ENCODE data around the gene MASP1. TPM values are rescaled to one million over a fixed set of nuclear protein-coding genes. Genes with fewer than 3 reads are reported as not detected.
"Not testable (repeated sequence)": the region's sequence is repeated elsewhere in the genome, so short reads cannot be mapped to it uniquely, and the experiment has no call there.

The MASP1 gene
- total and polyA plus RNA-seq, 12 donors: 0.72 to 19.5 (median 4.9) TPM

DNA sequence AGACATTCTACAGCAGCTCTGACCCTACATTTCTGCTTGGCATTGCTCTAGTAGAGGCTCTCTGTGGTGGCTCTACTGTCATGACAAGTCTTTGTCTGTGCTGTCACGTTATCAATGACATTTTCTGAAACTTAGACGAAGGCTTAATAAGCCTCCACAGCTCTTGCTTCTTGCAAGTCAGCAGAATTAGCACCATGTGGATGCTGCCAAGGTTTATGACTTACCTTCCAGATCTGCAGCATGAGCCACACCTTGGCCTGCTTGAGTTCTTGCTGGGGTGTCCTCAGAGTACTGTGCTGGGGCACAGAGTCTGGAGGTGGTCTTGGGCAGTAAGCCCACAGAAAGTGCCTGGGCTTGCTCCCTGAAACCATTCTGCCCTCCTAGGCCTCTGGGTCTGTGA, 84.5 kb downstream of the MASP1 start:
- Histone ChIP-seq H3K27me3 (no peaks in the 10 kb centered on the region), H3K9me3 (replicated peaks in 1 of 3) (no peaks in the 10 kb centered on the region), H3K4me1 (replicated peaks in 1 of 2) (peaks cover 0 to 8% of the 10 kb centered on the region in 2 donors), H3K4me3 (no peak overlapping the region), H3K27ac (no peak overlapping the region), H3K36me3 (replicated peaks in 1 of 2) (no peaks in the 10 kb centered on the region)
- intact Hi-C loops (cut with DNase I): no loop called here
- TF ChIP-seq POLR2A (IDR thresholded peaks at IDR 0.05): no peak
- TF ChIP-seq, protein P1, sequence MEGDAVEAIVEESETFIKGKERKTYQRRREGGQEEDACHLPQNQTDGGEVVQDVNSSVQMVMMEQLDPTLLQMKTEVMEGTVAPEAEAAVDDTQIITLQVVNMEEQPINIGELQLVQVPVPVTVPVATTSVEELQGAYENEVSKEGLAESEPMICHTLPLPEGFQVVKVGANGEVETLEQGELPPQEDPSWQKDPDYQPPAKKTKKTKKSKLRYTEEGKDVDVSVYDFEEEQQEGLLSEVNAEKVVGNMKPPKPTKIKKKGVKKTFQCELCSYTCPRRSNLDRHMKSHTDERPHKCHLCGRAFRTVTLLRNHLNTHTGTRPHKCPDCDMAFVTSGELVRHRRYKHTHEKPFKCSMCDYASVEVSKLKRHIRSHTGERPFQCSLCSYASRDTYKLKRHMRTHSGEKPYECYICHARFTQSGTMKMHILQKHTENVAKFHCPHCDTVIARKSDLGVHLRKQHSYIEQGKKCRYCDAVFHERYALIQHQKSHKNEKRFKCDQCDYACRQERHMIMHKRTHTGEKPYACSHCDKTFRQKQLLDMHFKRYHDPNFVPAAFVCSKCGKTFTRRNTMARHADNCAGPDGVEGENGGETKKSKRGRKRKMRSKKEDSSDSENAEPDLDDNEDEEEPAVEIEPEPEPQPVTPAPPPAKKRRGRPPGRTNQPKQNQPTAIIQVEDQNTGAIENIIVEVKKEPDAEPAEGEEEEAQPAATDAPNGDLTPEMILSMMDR (IDR thresholded peaks at IDR 0.05): no peak
- no peak for DNase-seq
- 57 to 76% (median 72%) methylated on average over 2 of the region's 2 CpGs for WGBS, 4 donors

DNA sequence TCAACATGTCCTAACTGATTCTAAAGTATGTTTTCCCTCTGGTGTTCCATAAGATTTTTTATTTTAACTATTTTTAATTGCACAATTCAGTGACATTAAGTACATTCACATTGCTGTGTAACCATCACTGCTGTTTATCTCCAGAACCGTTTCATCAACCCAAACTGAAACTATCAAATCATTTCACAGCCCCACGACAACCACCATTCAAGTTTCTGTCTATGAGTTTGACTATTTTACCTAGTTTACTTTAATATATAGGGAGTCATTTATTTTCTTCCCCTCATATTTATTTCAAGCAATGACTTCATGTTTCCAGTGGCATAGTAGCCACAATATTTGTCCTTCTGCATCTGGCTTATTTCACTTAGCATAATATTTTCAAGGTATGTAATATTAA, 85.9 kb downstream of the MASP1 start:
- 56 to 82% (median 67%) methylated on average over 2 of the region's 2 CpGs for WGBS, 4 donors
- Histone ChIP-seq H3K27ac (no peak overlapping the region), H3K4me1 (replicated peaks in 1 of 2) (peaks cover 0 to 8% of the 10 kb centered on the region in 2 donors), H3K9me3 (replicated peaks in 1 of 3) (no peaks in the 10 kb centered on the region), H3K4me3 (no peak overlapping the region), H3K27me3 (no peaks in the 10 kb centered on the region), H3K36me3 (replicated peaks in 1 of 2) (no peaks in the 10 kb centered on the region)
- intact Hi-C loops (cut with DNase I): no loop called here
- TF ChIP-seq, protein P1 (IDR thresholded peaks at IDR 0.05): no peak
- no peak for TF ChIP-seq POLR2A (IDR thresholded peaks at IDR 0.05)
- DNase-seq: no peak

DNA sequence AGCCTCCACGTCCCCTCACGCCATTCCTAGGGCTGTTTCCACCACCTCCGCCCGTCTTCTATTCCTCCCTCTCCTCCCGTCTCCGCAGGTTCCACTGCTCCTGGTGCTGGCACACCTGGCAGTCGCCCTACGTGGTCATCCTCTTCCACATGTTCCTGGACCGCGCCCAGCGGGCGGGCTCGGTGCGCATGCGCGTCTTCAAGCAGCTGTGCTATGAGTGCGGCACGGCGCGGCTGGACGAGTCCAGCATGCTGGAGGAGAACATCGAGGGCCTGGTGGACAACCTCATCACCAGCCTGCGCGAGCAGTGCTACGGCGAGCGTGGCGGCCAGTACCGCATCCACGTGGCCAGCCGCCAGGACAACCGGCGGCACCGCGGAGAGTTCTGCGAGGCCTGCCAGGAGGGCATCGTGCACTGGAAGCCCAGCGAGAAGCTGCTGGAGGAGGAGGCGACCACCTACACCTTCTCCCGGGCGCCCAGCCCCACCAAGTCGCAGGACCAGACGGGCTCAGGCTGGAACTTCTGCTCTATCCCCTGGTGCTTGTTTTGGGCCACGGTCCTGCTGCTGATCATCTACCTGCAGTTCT, 92.0 kb downstream of the MASP1 start:
- H3K4me1 ChIP-seq (replicated peaks in 1 of 2); intact Hi-C loops (cut with DNase I): not testable (repeated sequence)
- WGBS, 4 donors: 88 to 96% (median 96%) methylated on average over 35 to 39 of the region's 44 CpGs

DNA sequence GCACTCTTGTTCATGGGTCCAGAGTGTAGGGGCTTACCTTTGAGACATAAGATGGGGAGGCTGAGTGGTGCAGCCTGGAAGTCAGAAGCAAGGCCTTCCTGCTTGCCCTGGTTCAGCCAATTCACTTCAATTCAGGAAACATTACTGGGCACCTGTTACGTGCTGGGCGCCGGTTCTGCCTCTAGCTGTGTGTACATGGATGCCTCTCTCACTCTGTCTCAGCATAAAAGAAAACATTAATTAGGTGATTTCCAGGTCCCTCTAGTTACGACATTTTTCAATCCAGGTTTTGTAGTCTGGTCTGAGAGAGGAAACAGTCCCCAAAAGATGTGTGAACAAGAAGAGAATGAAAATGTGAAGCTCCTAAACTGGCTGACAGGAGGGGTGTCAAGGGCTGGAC, 93.0 kb downstream of the MASP1 start:
- H3K4me3 ChIP-seq: no peak overlapping the region
- H3K4me1 ChIP-seq (replicated peaks in 1 of 2): no peaks in the 10 kb centered on the region
- 80 to 92% (median 84%) methylated on average over 4 of the region's 4 CpGs for WGBS, 4 donors
- TF ChIP-seq, protein P1 (IDR thresholded peaks at IDR 0.05): no peak
- TF ChIP-seq POLR2A (IDR thresholded peaks at IDR 0.05): no peak
- H3K27ac ChIP-seq: no peak overlapping the region
- no peaks in the 10 kb centered on the region for H3K9me3 ChIP-seq (replicated peaks in 1 of 3)
- intact Hi-C loops (cut with DNase I): no loop called here
- H3K27me3 ChIP-seq: no peaks in the 10 kb centered on the region
- no peak for DNase-seq
- no peaks in the 10 kb centered on the region for H3K36me3 ChIP-seq (replicated peaks in 1 of 2)

More for the DNA sequence above, 92.0 kb downstream of the MASP1 start:
- not testable (repeated sequence) for DNase-seq; H3K9me3 ChIP-seq (replicated peaks in 1 of 3); H3K36me3 ChIP-seq (replicated peaks in 1 of 2); H3K27ac ChIP-seq; H3K27me3 ChIP-seq; H3K4me3 ChIP-seq

DNA sequence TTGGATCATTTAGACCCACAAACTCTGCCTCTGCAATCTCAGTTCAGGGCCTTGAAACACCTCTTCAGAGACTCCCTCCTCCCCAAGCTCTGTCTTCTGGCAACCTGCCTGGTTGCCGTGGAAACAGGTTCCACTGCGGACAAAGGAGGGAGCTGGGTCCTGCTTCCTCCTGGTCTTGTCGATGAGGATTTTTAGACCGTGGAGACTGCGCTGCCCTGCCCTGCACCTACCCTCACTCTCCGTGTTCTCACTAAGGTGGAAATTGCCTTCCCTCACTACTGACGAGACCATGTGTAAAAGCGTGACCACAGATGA, 94.2 kb downstream of the MASP1 start, which contains the start of gene RTP1:
Gene RTP1, plus strand, starts transcription at position 152 of the 315 bp plus-strand sequence. Its CDS starts 30 bp downstream, at position 182.
- Histone ChIP-seq H3K36me3 (replicated peaks in 1 of 2) (no peaks in the 10 kb centered on the region), H3K27ac (no peak within 1 kb of the TSS), H3K9me3 (replicated peaks in 1 of 3) (no peaks in the 10 kb centered on the region), H3K4me1 (replicated peaks in 1 of 2) (no peaks in the 10 kb centered on the region), H3K27me3 (peaks cover 4% of the 10 kb centered on the region), H3K4me3 (no peak within 1 kb of the TSS)
- intact Hi-C loops (cut with DNase I): no loop called here
- DNase-seq: no peak
- 66 to 86% (median 68%) methylated on average over 8 of the region's 8 CpGs for WGBS, 4 donors
- TF ChIP-seq, protein P1 (IDR thresholded peaks at IDR 0.05): no peak
- TF ChIP-seq POLR2A (IDR thresholded peaks at IDR 0.05): no peak
